Medulla oblongata (tissue), 1 donor: ENCODE measurements around the gene CXCL9.
"Not testable (repeated sequence)": the region's sequence is repeated elsewhere in the genome, so short reads cannot be mapped to it uniquely, and the experiment has no call there.

Source experiments
- DNase-seq: peaks from one replicate; pipeline ENCODE4 v3.0.0-alpha.2; 2015; ENCODE audit errors: extremely low spot score

The CXCL9 gene

DNA sequence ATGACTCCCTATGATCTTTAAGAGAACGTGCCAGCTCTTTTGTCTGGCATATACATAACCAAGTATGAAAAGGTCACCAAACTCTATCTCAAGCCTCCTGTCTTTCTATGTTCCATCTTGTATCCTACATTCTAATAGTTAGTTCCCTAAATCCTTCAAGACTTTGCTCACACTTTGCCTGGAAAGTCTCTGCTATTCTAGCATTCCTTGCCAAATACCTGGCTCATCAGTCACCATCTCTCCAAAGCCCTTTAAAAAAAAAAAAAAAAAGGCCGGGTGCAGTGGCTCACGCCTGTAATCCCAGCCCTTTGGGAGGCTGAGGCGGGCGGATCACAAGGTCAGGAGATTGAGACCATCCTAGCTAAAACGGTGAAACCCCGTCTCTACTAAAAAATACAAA lies 48.8 kb downstream of the CXCL9 start:
- DNase-seq: not testable (repeated sequence)

DNA sequence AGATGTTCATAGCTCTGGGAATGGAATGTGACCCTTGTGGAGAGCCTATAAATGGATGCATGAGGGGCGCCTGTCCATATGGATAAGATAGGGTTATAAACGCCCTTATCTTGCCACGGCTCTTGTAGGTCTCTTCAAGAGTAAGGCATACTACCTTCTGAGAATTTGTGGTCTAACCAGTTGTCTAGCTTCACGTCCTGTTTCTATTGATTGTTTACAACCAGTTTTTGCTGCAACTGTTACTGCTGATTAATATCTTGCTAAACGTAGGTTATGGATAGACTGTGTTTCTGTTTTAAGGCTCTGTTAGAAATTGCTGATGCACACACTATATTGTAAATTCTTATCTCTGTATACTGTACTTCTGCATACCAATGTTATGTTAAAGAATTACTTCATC lies 52.5 kb downstream of the CXCL9 start:
- not testable (repeated sequence) for DNase-seq

DNA sequence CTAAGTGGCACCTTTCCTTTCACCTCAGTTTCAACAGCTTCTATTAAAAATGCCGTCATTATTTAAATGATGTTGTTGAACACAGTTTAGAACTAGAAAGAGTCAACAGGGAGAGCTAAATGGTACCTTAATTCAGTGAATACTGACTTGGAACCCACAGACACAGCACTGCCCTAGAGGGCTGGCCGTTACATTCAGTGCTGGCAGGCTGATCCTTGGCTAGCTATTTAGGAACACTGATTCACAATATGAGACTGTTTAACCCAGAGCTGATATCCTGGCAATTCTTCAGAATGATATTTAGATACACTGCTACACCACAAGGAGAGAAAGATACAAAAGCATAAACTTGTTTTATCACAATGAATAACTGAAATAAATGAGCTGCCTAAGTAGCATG lies 53.8 kb downstream of the CXCL9 start:
- no peak for DNase-seq
